ENCODE data around the gene ABLIM3.

Gene ABLIM3

GRCh38 chr5:149309354-149309753, 168.1 kb downstream of the ABLIM3 start:
- no peak for DNase-seq (ENCODE audit: low spot score)
